ENCODE measurements around the gene F13A1. TPM values are rescaled to one million over a fixed set of nuclear protein-coding genes. Genes with fewer than 3 reads are reported as not detected.

Gene F13A1
- total and polyA plus RNA-seq, 2 of the 13 experiments (the other 11 are each of a cell fraction or from before 2014, with no cell fraction given), result not detected

- no peaks in the 10 kb centered on the region for H4K20me1 ChIP-seq (ENCODE audit: insufficient read depth, low read length)
- H2AFZ ChIP-seq (ENCODE audit: low read length), result no peak overlapping the region
- TF ChIP-seq ZNF546 (CRISPR knock-in tag; conservative IDR thresholded peaks at IDR 0.05) (no peak), NR3C1 (CRISPR knock-in tag; IDR thresholded peaks at IDR 0.05) (no peak), MLXIP (CRISPR knock-in tag; IDR thresholded peaks at IDR 0.05; ENCODE audit: borderline replicate concordance) (no peak), MED13 (CRISPR knock-in tag; IDR thresholded peaks at IDR 0.05) (no peak), SALL1 (CRISPR knock-in tag; IDR thresholded peaks at IDR 0.05) (no peak), DNMT3B (CRISPR knock-in tag; conservative IDR thresholded peaks at IDR 0.05) (no peak), TSC22D2 (CRISPR knock-in tag; IDR thresholded peaks at IDR 0.05; ENCODE audit: borderline replicate concordance) (no peak), ZNF7 (CRISPR knock-in tag; IDR thresholded peaks at IDR 0.05) (no peak), ZFP1 (CRISPR knock-in tag; IDR thresholded peaks at IDR 0.05) (no peak), NPAS2 (CRISPR knock-in tag; IDR thresholded peaks at IDR 0.05; ENCODE audit: borderline replicate concordance) (no peak)
- H3K9ac ChIP-seq (ENCODE audit: insufficient read depth, low read depth, low read length), result no peak overlapping the region
- intact Hi-C loops (cut with micrococcal nuclease; ENCODE audit: unreplicated experiment) (loop anchor here (10.0 kb wide), 1 partner anchor 753 kb away; no protein-coding TSS in a partner anchor), in situ Hi-C loops (cut with HindIII; ENCODE audit: extremely low pct_ligation_motif_present, low pct_unique_long_range_greater_than_20kb) (no loop called here)
- POLR2A ChIA-PET, result no interaction called here
- no TSS peak for BruUV-seq (replicated peaks)
- CTCF ChIA-PET (ENCODE audit: low intra/inter-chr PET ratio, low total read pairs), result no interaction called here
- no peaks in the 10 kb centered on the region for H3K9me3 ChIP-seq (ENCODE audit: low read length)
- FAIRE-seq (no peak), DNase-seq (ENCODE audit: low spot score) (no peak), ATAC-seq (no peak)
- WGBS (ENCODE audit: low lambda C conversion rate), result 11% methylated on average over 1 of the region's 1 CpG
- no peak overlapping the region for H3K27ac ChIP-seq (ENCODE audit: extremely low read length, insufficient read depth, low read length)
- no peaks in the 10 kb centered on the region for H3K79me2 ChIP-seq (ENCODE audit: insufficient read depth, low read length)
- H3K4me2 ChIP-seq (ENCODE audit: low read depth, low read length), result no peak overlapping the region
- H3K27me3 ChIP-seq (ENCODE audit: control insufficient read depth in 1 of 2, insufficient read depth in 2 of 2, low read length in 2 of 2), result 0 out of 5 replicates have a peak, but pooled peaks cover 0 to 4% of the 10 kb centered on the region in 2 experiments
- no peaks in the 10 kb centered on the region for H3K36me3 ChIP-seq (replicated peaks in 1 of 2; ENCODE audit: control insufficient read depth in 1 of 2, insufficient read depth in 2 of 2, low read length in 2 of 2)
- no peak overlapping the region for H3K4me3 ChIP-seq (replicated peaks in 1 of 3; ENCODE audit: insufficient read depth in 1 of 3, low read depth in 2 of 3, low read length in 3 of 3)
- peaks cover 9% of the 10 kb centered on the region for H3K4me1 ChIP-seq (ENCODE audit: insufficient read depth, low read length)
Measured at GRCh38 chr6:6227896-6228295, 92.6 kb downstream of the F13A1 start.

Data from HepG2 (cell line).